ENCODE data around the gene NEK5. TPM values are rescaled to one million over a fixed set of nuclear protein-coding genes. Genes with fewer than 3 reads are reported as not detected.
"Not testable (repeated sequence)": the region's sequence is repeated elsewhere in the genome, so short reads cannot be mapped to it uniquely, and the experiment has no call there.

NEK5 gene
- total RNA-seq, 1 donor from 2014 or later: 4.3 TPM

DNA sequence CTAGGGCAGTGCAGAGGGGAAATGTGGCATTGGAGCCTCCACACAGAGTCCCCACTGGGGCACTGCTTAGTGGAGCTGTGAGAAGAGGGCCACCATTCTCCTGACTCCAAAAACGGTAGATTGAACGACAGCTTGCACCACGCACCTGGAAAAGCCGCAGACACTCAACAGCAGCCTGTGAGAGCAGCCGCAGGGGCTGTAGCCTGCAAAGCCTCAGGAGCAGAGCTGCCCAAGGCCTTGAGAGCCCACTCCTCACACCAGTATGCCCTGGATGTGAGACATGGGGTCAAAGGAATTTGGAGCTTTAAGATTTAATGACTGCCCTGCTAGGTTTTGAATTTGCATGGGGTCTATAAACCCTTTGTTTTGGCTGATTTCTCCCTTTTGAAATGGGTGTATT lies 31.7 kb downstream of the NEK5 start:
- no peak for DNase-seq (ENCODE audit: low spot score in 2 of 2, unreplicated experiment in 2 of 2)
- Mint-ChIP-seq H3K9me3 (peaks cover 9% of the 10 kb centered on the region), H3K27me3 (ENCODE audit: low read depth) (no peaks in the 10 kb centered on the region), H3K4me1 (no peaks in the 10 kb centered on the region), H3K27ac (no peak overlapping the region), H3K4me3 (no peak overlapping the region), H3K36me3 (peaks cover 3% of the 10 kb centered on the region)
- TF ChIP-seq, protein P1, sequence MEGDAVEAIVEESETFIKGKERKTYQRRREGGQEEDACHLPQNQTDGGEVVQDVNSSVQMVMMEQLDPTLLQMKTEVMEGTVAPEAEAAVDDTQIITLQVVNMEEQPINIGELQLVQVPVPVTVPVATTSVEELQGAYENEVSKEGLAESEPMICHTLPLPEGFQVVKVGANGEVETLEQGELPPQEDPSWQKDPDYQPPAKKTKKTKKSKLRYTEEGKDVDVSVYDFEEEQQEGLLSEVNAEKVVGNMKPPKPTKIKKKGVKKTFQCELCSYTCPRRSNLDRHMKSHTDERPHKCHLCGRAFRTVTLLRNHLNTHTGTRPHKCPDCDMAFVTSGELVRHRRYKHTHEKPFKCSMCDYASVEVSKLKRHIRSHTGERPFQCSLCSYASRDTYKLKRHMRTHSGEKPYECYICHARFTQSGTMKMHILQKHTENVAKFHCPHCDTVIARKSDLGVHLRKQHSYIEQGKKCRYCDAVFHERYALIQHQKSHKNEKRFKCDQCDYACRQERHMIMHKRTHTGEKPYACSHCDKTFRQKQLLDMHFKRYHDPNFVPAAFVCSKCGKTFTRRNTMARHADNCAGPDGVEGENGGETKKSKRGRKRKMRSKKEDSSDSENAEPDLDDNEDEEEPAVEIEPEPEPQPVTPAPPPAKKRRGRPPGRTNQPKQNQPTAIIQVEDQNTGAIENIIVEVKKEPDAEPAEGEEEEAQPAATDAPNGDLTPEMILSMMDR (IDR thresholded peaks at IDR 0.05; ENCODE audit: unreplicated experiment): no peak

DNA sequence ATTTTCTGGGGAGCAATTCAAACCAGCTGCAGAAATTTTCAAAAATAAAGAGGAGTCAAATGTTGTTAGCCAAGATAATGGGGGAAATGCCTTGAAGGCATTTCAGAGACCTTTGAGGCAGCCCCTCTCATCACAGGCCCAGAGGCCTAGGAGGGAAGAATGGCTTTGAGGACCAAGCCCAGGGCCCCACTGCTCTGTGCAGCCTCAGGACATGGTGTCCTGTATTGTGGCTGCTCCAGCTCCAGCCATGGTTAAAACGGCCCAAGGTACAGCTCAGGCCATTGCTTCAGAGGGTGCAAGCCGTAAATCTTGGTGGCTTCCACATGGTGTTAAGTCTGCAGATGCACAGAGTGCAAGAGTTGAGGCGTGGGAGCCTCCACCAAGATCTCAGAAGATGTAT lies 32.1 kb downstream of the NEK5 start:
- TF ChIP-seq, protein P1 (IDR thresholded peaks at IDR 0.05; ENCODE audit: unreplicated experiment): no peak
- Mint-ChIP-seq H3K36me3 (peaks cover 3% of the 10 kb centered on the region), H3K4me1 (no peaks in the 10 kb centered on the region), H3K4me3 (no peak overlapping the region), H3K9me3 (peaks cover 9% of the 10 kb centered on the region), H3K27ac (no peak overlapping the region), H3K27me3 (ENCODE audit: low read depth) (no peaks in the 10 kb centered on the region)
- no peak for DNase-seq (ENCODE audit: low spot score in 2 of 2, unreplicated experiment in 2 of 2)

DNA sequence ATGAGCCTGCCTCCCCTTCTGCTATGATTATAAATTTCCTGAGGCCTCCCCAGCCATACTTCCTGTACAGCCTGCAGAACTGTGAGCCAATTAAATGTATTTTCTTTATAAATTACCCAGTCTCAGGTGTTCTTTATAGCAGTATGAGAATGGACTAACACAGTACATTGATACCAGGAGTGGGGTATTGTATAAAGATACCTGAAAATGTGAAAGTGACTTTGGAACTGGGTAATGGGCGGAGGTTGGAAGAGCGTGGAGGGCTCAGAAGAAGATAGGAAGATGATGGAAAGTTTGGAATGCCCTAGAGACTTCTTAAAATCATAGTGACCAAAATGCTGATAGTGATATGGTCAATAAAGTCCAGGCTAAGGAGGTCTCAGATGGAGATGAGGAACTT lies 32.8 kb downstream of the NEK5 start:
- H3K27ac Mint-ChIP-seq: no peak overlapping the region
- peaks cover 9% of the 10 kb centered on the region for H3K9me3 Mint-ChIP-seq
- no peaks in the 10 kb centered on the region for H3K36me3 Mint-ChIP-seq
- TF ChIP-seq, protein P1 (IDR thresholded peaks at IDR 0.05; ENCODE audit: unreplicated experiment): no peak
- no peaks in the 10 kb centered on the region for H3K4me1 Mint-ChIP-seq
- DNase-seq (ENCODE audit: low spot score in 2 of 2, unreplicated experiment in 2 of 2): no peak
- H3K27me3 Mint-ChIP-seq (ENCODE audit: low read depth): no peaks in the 10 kb centered on the region
- no peak overlapping the region for H3K4me3 Mint-ChIP-seq

DNA sequence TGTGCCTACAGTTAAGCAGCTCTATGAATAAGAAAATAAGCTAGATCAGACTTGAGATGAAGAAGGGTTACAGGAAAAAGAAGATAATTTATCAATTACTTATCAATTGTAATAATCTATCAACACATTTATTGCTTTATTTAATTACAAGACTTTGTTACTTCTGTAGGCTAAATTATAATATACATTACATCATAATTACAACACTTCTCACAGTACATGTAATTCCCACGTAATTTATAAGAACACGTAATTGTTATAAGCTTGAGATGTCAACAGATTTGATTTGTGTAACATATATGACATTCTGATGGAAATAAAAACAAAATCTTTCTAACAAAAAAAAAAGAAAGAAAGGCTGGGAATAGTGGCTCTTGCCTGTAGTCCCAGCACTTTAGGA lies 36.8 kb downstream of the NEK5 start:
- no peak for DNase-seq (ENCODE audit: low spot score in 2 of 2, unreplicated experiment in 2 of 2)
- peaks cover 9% of the 10 kb centered on the region for H3K9me3 Mint-ChIP-seq
- no peak overlapping the region for H3K27ac Mint-ChIP-seq
- H3K27me3 Mint-ChIP-seq (ENCODE audit: low read depth): no peaks in the 10 kb centered on the region
- TF ChIP-seq, protein P1 (IDR thresholded peaks at IDR 0.05; ENCODE audit: unreplicated experiment): no peak
- no peaks in the 10 kb centered on the region for H3K4me1 Mint-ChIP-seq
- H3K36me3 Mint-ChIP-seq: no peaks in the 10 kb centered on the region
- no peak overlapping the region for H3K4me3 Mint-ChIP-seq

DNA sequence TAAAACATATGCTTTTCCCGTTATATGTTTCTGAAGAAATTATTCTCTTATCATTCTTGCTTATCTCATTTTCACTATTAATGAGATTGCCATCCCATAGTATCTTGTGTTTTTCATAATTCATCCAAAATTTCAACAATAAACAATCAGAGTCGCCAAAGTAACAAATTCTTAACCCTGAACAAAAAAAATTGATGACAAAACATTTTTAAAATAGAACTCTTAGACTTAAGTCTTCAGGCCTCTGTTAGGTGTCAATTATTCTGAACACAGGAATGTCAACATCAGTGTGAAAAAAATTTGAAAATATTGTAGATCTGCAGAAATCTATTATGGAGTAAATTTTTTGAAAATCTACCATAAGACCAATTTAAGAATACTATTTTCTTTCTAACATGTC lies 37.4 kb downstream of the NEK5 start:
- TF ChIP-seq, protein P1 (IDR thresholded peaks at IDR 0.05; ENCODE audit: unreplicated experiment): no peak
- H3K9me3 Mint-ChIP-seq: peaks cover 8% of the 10 kb centered on the region
- no peak overlapping the region for H3K27ac Mint-ChIP-seq
- H3K27me3 Mint-ChIP-seq (ENCODE audit: low read depth): no peaks in the 10 kb centered on the region
- H3K36me3 Mint-ChIP-seq: no peaks in the 10 kb centered on the region
- no peaks in the 10 kb centered on the region for H3K4me1 Mint-ChIP-seq
- H3K4me3 Mint-ChIP-seq: no peak overlapping the region
- DNase-seq (ENCODE audit: low spot score in 2 of 2, unreplicated experiment in 2 of 2): no peak

DNA sequence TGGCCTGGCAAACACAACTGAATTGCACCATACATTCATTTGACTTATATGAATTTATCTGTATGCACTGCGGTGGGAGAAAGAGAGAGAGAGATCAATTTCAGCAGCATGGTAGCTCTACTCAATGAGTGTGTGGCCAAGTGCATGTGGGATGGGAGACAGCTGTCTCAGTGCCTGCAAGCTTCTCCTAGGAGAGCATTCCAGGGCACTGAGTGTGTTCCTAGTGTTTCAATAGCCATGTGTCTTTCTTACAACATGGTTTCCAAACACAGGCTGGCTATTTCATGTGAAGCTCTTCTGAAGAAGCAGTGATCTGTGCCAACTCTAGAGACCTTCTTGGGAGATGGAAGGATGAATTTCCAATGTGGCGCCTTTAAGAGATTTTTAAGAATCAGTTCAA lies 43.5 kb downstream of the NEK5 start:
- Mint-ChIP-seq H3K9me3 (no peaks in the 10 kb centered on the region), H3K36me3 (no peaks in the 10 kb centered on the region), H3K4me1 (no peaks in the 10 kb centered on the region), H3K4me3 (no peak overlapping the region), H3K27ac (no peak overlapping the region), H3K27me3 (ENCODE audit: low read depth) (no peaks in the 10 kb centered on the region)
- TF ChIP-seq, protein P1 (IDR thresholded peaks at IDR 0.05; ENCODE audit: unreplicated experiment): no peak
- DNase-seq (ENCODE audit: low spot score in 2 of 2, unreplicated experiment in 2 of 2): no peak

DNA sequence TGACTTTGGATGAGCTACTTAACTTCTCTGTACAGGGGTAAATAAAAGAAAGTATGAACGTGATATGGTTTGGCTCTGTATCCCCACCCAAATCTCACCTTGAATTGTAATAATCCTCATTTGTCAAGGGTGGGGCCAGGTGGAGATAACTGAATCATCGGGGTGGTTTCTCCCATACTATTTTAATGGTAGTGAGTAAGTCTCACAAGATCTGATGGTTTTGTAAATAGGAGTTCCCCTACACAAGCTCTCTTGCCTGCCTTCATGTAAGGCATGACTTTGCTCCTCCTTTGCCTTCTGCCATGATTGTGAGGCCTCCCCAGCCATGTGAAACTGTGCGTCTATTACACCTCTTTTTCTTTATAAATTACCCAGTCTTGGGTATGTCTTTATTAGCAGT lies 43.9 kb downstream of the NEK5 start:
- not testable (repeated sequence) for H3K36me3 Mint-ChIP-seq; H3K4me3 Mint-ChIP-seq; DNase-seq (ENCODE audit: low spot score in 2 of 2, unreplicated experiment in 2 of 2); H3K4me1 Mint-ChIP-seq; H3K27ac Mint-ChIP-seq; H3K27me3 Mint-ChIP-seq (ENCODE audit: low read depth); H3K9me3 Mint-ChIP-seq
